HCT116 (cell line): ENCODE results near the gene SLC6A3. TPM values are rescaled to one million over a fixed set of nuclear protein-coding genes. Genes with fewer than 3 reads are reported as not detected.

Experiments used
- ATAC-seq: fragments of 200-7000 bp; cut with Tn5 transposase; 2 replicates; pipeline ENCODE4 v1.9.1; 2020; ENCODE audit warnings: mild to moderate bottlenecking, moderate library complexity
- BruUV-seq: library from RNA; stranded (reverse); fragments of 400-500 nt; replicated peaks from 2 replicates; lab custom pipeline; 2021; lab: Mats Ljungman, UMichigan
- CTCF ChIA-PET: fragments of 300-600 bp; sonication (Branson Sonifier 250); formaldehyde crosslinking; loops from one replicate; lab custom pipeline; 2021; ENCODE audit warnings: antibody characterized with exemption; lab: Charles Lee
- POLR2A ChIA-PET: fragments of 300-600, 350-600 bp; sonication (Branson Sonifier 250); formaldehyde crosslinking; loops from one replicate; lab custom pipeline; 2021; ENCODE audit warnings: antibody characterized with exemption; lab: Charles Lee
- RAD21 ChIA-PET, 2 experiments: fragments of 300-600 bp; sonication (Branson Sonifier 250); formaldehyde crosslinking; loops; one replicate each; lab custom pipeline; 2023; ENCODE audit warnings: low total read pairs in 2 of 2; ENCODE audit not compliant: uncharacterized antibody in 2 of 2, unreplicated experiment in 2 of 2, low non-redundant PET in 1 of 2; lab: Charles Lee
- DNase-seq: peaks from one replicate; pipeline ENCODE4 v3.0.0-alpha.2; 2010; ENCODE audit warnings: low read depth, low spot score
- H2AFZ ChIP-seq: fragments of 200-600 bp; shearing (Covaris generic), sonication (generic); 2 replicates; pipeline ENCODE4 v1.6.1; 2017; ENCODE audit warnings: low read depth, mixed run types, mixed read lengths, antibody characterized with exemption, low read length; ENCODE audit not compliant: poor library complexity, severe bottlenecking
- H3K27ac ChIP-seq: 2 replicates; pipeline ENCODE4 v1.5.1; 2012; ENCODE audit warnings: low read depth, low read length
- H3K27me3 ChIP-seq: fragments of 200-600 bp; sonication (generic); 2 replicates; pipeline ENCODE4 v1.6.1; 2016; ENCODE audit warnings: mixed run types, low read length, mixed read lengths; ENCODE audit not compliant: insufficient read depth
- H3K36me3 ChIP-seq, 2 experiments: fragments of 200-500 bp in 1 of 2; fragments of 200-600 bp in 1 of 2; sonication (Bioruptor generic) in 1 of 2; sonication (generic) in 1 of 2; 2 replicates each; pipeline versions ENCODE4 v1.5.1 to v1.6.1; 2014 to 2016; ENCODE audit warnings: low read length in 2 of 2, inconsistent platforms in 1 of 2, mixed read lengths in 1 of 2, mixed run types in 1 of 2; ENCODE audit not compliant: insufficient read depth in 2 of 2, control insufficient read depth in 1 of 2
- H3K4me1 ChIP-seq, 2 experiments: fragments of 200-600 bp in 1 of 2; sonication (generic) in 1 of 2; 2 replicates each; pipeline versions ENCODE4 v1.5.1 to v1.6.1; 2012 to 2017; ENCODE audit warnings: low read length in 2 of 2, inconsistent platforms in 1 of 2, mild to moderate bottlenecking in 1 of 2, mixed read lengths in 1 of 2, mixed run types in 1 of 2, moderate library complexity in 1 of 2; ENCODE audit not compliant: insufficient read depth in 2 of 2, control insufficient read depth in 1 of 2
- H3K4me2 ChIP-seq: fragments of 200-600 bp; sonication (generic); 2 replicates; pipeline ENCODE4 v1.6.1; 2017; ENCODE audit warnings: mixed run types, low read length, mixed read lengths
- H3K4me3 ChIP-seq, 2 experiments: fragments of 200-600 bp in 1 of 2; sonication (generic) in 1 of 2; replicated peaks in 1 of 2; 2 replicates each; pipeline ENCODE4 v1.5.1; 2011 to 2016; ENCODE audit warnings: low read length in 2 of 2, control low read depth in 1 of 2, low read depth in 1 of 2, mild to moderate bottlenecking in 1 of 2, mixed read lengths in 1 of 2, mixed run types in 1 of 2
- H3K79me2 ChIP-seq: fragments of 200-600 bp; sonication (generic); 2 replicates; pipeline ENCODE4 v1.6.1; 2017; ENCODE audit warnings: mild to moderate bottlenecking, mixed run types, low read length, moderate library complexity, mixed read lengths; ENCODE audit not compliant: insufficient read depth
- H3K9ac ChIP-seq: fragments of 200-600 bp; sonication (generic); 2 replicates; pipeline ENCODE4 v1.6.1; 2016; ENCODE audit warnings: low read length, mixed read lengths
- H3K9me2 ChIP-seq: fragments of 200-600 bp; sonication (generic), shearing (Covaris generic); 2 replicates; pipeline ENCODE4 v1.6.1; 2017; ENCODE audit warnings: mixed run types, mild to moderate bottlenecking, moderate library complexity; ENCODE audit not compliant: insufficient read depth
- H3K9me3 ChIP-seq, 2 experiments: fragments of 200-500 bp in 1 of 2; fragments of 200-600 bp in 1 of 2; sonication (Bioruptor generic) in 1 of 2; sonication (generic) in 1 of 2; 2 replicates each; pipeline ENCODE4 v1.6.1; 2014 to 2017; ENCODE audit warnings: low read length in 2 of 2, mixed read lengths in 2 of 2, inconsistent platforms in 1 of 2, low read depth in 1 of 2, mild to moderate bottlenecking in 1 of 2, mixed run types in 1 of 2, moderate library complexity in 1 of 2; ENCODE audit not compliant: control insufficient read depth in 1 of 2, insufficient read depth in 1 of 2
- H4K20me1 ChIP-seq: fragments of 200-600 bp; sonication (generic), shearing (Covaris generic); 2 replicates; pipeline ENCODE4 v1.6.1; 2017; ENCODE audit warnings: mixed run types, mild to moderate bottlenecking, moderate library complexity; ENCODE audit not compliant: insufficient read depth
- ATF3 ChIP-seq: IDR thresholded peaks from 2 replicates; pipeline ENCODE4 v1.6.1; 2012
- CTCF ChIP-seq, 3 experiments: fragments of 200-600 bp in 1 of 3; sonication (generic) in 1 of 3; IDR thresholded peaks in 2 of 3; conservative IDR thresholded peaks in 1 of 3; 2 replicates each; pipeline ENCODE4 v1.5.1; 2012 to 2017; ENCODE audit warnings: low read depth in 2 of 3, low read length in 2 of 3, antibody characterized with exemption in 1 of 3, borderline replicate concordance in 1 of 3, control low read depth in 1 of 3, mild to moderate bottlenecking in 1 of 3, mixed read lengths in 1 of 3, mixed run types in 1 of 3, moderate library complexity in 1 of 3; ENCODE audit not compliant: insufficient read depth in 1 of 3
- EGR1 ChIP-seq: IDR thresholded peaks from 2 replicates; pipeline ENCODE4 v1.6.1; 2012; ENCODE audit warnings: low read depth
- EZH2phosphoT487 ChIP-seq: fragments of 200-600 bp; IDR thresholded peaks from 2 replicates; pipeline ENCODE4 v1.6.1; 2018; ENCODE audit warnings: antibody characterized with exemption, borderline replicate concordance
- FOSL1 ChIP-seq: IDR thresholded peaks from 2 replicates; pipeline ENCODE4 v1.6.1; 2012; ENCODE audit warnings: low read depth
- MAX ChIP-seq: IDR thresholded peaks from 2 replicates; pipeline ENCODE4 v1.6.1; 2012
- POLR2AphosphoS5 ChIP-seq: IDR thresholded peaks from 2 replicates; pipeline ENCODE4 v1.6.1; 2011; ENCODE audit warnings: mild to moderate bottlenecking, low read depth, low read length, moderate library complexity
- SP1 ChIP-seq: IDR thresholded peaks from 2 replicates; pipeline ENCODE4 v1.6.1; 2012; ENCODE audit warnings: low read depth
- TCF7L2 ChIP-seq: IDR thresholded peaks from 2 replicates; pipeline ENCODE4 v1.7.0; 2011; ENCODE audit warnings: borderline replicate concordance, inconsistent platforms; ENCODE audit not compliant: insufficient read depth, insufficient read length; ENCODE audit errors: extremely low read depth
- ZFX ChIP-seq: fragments of 450-650 bp; IDR thresholded peaks from 2 replicates; pipeline ENCODE4 v1.6.1; 2017
- ZNF274 ChIP-seq: fragments of 200-500 bp; sonication (Bioruptor generic); IDR thresholded peaks from 2 replicates; pipeline ENCODE4 v1.6.1; 2014; ENCODE audit warnings: mild to moderate bottlenecking, low read depth, low read length, inconsistent platforms
- intact Hi-C: fragments of 100-400 bp; cut with micrococcal nuclease; formaldehyde crosslinking; loops from 2 replicates; pipeline ENCODE4 v1.10.0; 2022
- total RNA-seq: library from RNA; stranded (reverse); gene quantifications from one replicate; pipeline ENCODE4 v1.2.1, GENCODE V29; 2021; ENCODE audit not compliant: unreplicated experiment

Gene SLC6A3
- total RNA-seq, 1 experiment from 2014 or later: not detected

- no peaks in the 10 kb centered on the region for H4K20me1 ChIP-seq
- H3K27me3 ChIP-seq: no peaks in the 10 kb centered on the region
- DNase-seq: no peak
- no peak for ATAC-seq
- no peak overlapping the region for H3K27ac ChIP-seq
- TF ChIP-seq ATF3 (no peak), MAX (no peak), TCF7L2 (no peak), ZNF274 (no peak), FOSL1 (no peak), EGR1 (no peak), SP1 (no peak), CTCF (IDR thresholded peaks at IDR 0.05 in 2 of 3, conservative IDR thresholded peaks at IDR 0.05 in 1 of 3; ENCODE audit: borderline replicate concordance in 1 of 3, insufficient read depth in 1 of 3, low read depth in 2 of 3, low read length in 2 of 3) (no peak), EZH2phosphoT487 (no peak), POLR2AphosphoS5 (no peak), ZFX (no peak)
- no TSS peak for BruUV-seq
- H3K9me2 ChIP-seq: no peaks in the 10 kb centered on the region
- no peaks in the 10 kb centered on the region for H3K36me3 ChIP-seq
- ChIA-PET RAD21 (no interaction called here), CTCF (no interaction called here), POLR2A (no interaction called here)
- no peak overlapping the region for H3K4me2 ChIP-seq
- no peak overlapping the region for H2AFZ ChIP-seq
- H3K4me3 ChIP-seq: no peak overlapping the region
- H3K9me3 ChIP-seq: no peaks in the 10 kb centered on the region
- intact Hi-C loops: no loop called here
- H3K79me2 ChIP-seq: no peaks in the 10 kb centered on the region
- H3K4me1 ChIP-seq: no peaks in the 10 kb centered on the region
- no peak overlapping the region for H3K9ac ChIP-seq
Measured at GRCh38 chr5:1416856-1417469, 28.3 kb downstream of the SLC6A3 start.
